HEK293 (cell line): Measurements from ENCODE around the gene TMEM198.

Experiments used
- ATF2 ChIP-seq: fragments of 450-650 bp; formaldehyde crosslinking; IDR thresholded peaks from 2 replicates; pipeline ENCODE4 v1.5.1; 2016; ENCODE audit warnings: missing biosample characterization, missing genetic modification characterization, low read depth
- OSR2 ChIP-seq: fragments of 450-650 bp; formaldehyde crosslinking; IDR thresholded peaks from 2 replicates; pipeline ENCODE4 v1.5.1; 2016; ENCODE audit warnings: missing biosample characterization, missing genetic modification characterization
- ZBTB26 ChIP-seq: fragments of 450-650 bp; formaldehyde crosslinking; optimal IDR thresholded peaks from 2 replicates; pipeline ENCODE3; 2016; ENCODE audit warnings: missing biosample characterization, mild to moderate bottlenecking, missing genetic modification characterization
- ZBTB7A ChIP-seq: fragments of 450-650 bp; formaldehyde crosslinking; IDR thresholded peaks from 2 replicates; pipeline ENCODE4 v1.5.1; 2016; ENCODE audit warnings: low read depth, missing biosample characterization, missing genetic modification characterization
- ZFP37 ChIP-seq: fragments of 450-650 bp; formaldehyde crosslinking; IDR thresholded peaks from 2 replicates; pipeline ENCODE4 v1.5.1; 2016; ENCODE audit warnings: missing biosample characterization, missing genetic modification characterization
- ZNF121 ChIP-seq: fragments of 450-650 bp; formaldehyde crosslinking; IDR thresholded peaks from 2 replicates; pipeline ENCODE4 v1.5.1; 2016; ENCODE audit warnings: missing biosample characterization, missing genetic modification characterization
- ZNF184 ChIP-seq: fragments of 450-650 bp; IDR thresholded peaks from 2 replicates; pipeline ENCODE4 v1.5.1; 2018; ENCODE audit warnings: missing biosample characterization, mild to moderate bottlenecking, missing genetic modification characterization
- ZNF274 ChIP-seq, 2 experiments: fragments of 200-500 bp in 1 of 2; fragments of 450-650 bp in 1 of 2; sonication (Bioruptor generic) in 1 of 2; formaldehyde crosslinking in 1 of 2; IDR thresholded peaks; 2 replicates each; pipeline versions ENCODE4 v1.5.1 to v1.6.1; 2014 to 2016; ENCODE audit warnings: borderline replicate concordance in 1 of 2, inconsistent platforms in 1 of 2, low read length in 1 of 2, missing biosample characterization in 1 of 2, missing genetic modification characterization in 1 of 2
- ZNF324 ChIP-seq: fragments of 450-650 bp; formaldehyde crosslinking; IDR thresholded peaks from 2 replicates; pipeline ENCODE4 v1.5.1; 2016; ENCODE audit warnings: missing biosample characterization, missing genetic modification characterization
- ZNF350 ChIP-seq: fragments of 450-650 bp; formaldehyde crosslinking; IDR thresholded peaks from 2 replicates; pipeline ENCODE4 v1.5.0; 2017; ENCODE audit warnings: missing biosample characterization, mild to moderate bottlenecking, missing genetic modification characterization
- TF ChIP-seq, protein P1 (sequence below): fragments of 450-650 bp; formaldehyde crosslinking; IDR thresholded peaks from 2 replicates; pipeline ENCODE4 v1.5.1; 2016; ENCODE audit warnings: missing biosample characterization, missing genetic modification characterization
- TF ChIP-seq, protein P2 (sequence below): fragments of 450-650 bp; IDR thresholded peaks from 2 replicates; pipeline ENCODE4 v1.5.1; 2018; ENCODE audit warnings: missing biosample characterization, missing genetic modification characterization

DNA sequence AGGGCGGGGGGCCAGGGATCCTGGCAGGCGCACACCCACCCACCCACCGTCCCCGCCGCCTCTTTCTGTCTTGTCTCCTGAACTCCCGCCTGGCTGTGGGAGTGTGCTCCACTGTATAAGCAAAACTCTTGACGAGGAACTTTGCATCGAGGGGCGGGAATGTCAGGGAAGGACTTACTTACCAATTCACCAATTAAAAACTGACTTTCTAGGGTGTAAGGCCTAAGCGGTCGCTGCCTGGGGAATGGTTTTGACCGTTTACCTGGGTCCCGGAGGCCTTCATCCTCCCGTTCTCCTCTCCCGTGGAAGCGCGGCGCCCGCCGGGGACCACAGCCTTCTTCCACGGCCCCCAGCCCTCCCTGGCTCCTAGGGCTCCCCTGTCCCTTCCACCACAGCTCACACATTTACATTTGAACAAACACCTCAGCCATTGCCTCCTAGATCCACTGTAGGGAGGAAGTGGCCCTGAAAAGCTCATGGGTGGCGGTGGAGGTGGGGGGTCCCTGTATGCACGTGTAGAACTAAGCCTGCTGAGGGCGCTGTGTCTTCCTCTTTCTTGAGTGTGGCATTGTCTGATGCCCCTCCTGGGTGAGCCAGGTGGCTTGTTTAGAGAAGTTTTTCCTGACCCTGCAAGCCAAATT, 20.7 kb upstream of the TMEM198 start:
- TF ChIP-seq ZNF274 (IDR thresholded peaks at IDR 0.05; ENCODE audit: low read length) (no peak), ZNF274 (tag by site-specific recombination; IDR thresholded peaks at IDR 0.05; ENCODE audit: borderline replicate concordance) (no peak), ZNF184 (tag by site-specific recombination) (no peak), ZBTB26 (tag by site-specific recombination) (no peak), ZFP37 (tag by site-specific recombination) (no peak), ZNF350 (no peak), ZNF121 (tag by site-specific recombination) (no peak), OSR2 (no peak), ZNF324 (tag by site-specific recombination) (no peak), ATF2 (no peak), ZBTB7A (tag by site-specific recombination) (no peak)
- TF ChIP-seq, protein P1, sequence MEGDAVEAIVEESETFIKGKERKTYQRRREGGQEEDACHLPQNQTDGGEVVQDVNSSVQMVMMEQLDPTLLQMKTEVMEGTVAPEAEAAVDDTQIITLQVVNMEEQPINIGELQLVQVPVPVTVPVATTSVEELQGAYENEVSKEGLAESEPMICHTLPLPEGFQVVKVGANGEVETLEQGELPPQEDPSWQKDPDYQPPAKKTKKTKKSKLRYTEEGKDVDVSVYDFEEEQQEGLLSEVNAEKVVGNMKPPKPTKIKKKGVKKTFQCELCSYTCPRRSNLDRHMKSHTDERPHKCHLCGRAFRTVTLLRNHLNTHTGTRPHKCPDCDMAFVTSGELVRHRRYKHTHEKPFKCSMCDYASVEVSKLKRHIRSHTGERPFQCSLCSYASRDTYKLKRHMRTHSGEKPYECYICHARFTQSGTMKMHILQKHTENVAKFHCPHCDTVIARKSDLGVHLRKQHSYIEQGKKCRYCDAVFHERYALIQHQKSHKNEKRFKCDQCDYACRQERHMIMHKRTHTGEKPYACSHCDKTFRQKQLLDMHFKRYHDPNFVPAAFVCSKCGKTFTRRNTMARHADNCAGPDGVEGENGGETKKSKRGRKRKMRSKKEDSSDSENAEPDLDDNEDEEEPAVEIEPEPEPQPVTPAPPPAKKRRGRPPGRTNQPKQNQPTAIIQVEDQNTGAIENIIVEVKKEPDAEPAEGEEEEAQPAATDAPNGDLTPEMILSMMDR (tag by site-specific recombination), result no peak
- TF ChIP-seq, protein P2, sequence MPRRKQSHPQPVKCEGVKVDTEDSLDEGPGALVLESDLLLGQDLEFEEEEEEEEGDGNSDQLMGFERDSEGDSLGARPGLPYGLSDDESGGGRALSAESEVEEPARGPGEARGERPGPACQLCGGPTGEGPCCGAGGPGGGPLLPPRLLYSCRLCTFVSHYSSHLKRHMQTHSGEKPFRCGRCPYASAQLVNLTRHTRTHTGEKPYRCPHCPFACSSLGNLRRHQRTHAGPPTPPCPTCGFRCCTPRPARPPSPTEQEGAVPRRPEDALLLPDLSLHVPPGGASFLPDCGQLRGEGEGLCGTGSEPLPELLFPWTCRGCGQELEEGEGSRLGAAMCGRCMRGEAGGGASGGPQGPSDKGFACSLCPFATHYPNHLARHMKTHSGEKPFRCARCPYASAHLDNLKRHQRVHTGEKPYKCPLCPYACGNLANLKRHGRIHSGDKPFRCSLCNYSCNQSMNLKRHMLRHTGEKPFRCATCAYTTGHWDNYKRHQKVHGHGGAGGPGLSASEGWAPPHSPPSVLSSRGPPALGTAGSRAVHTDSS (tag by site-specific recombination), result no peak
